Endothelial cell (in vitro differentiated cells): ENCODE results near the gene FBXL19. TPM values are rescaled to one million over a fixed set of nuclear protein-coding genes. Genes with fewer than 3 reads are reported as not detected.
A peak's percentile ranks its signal among the peaks of the same experiment; 100 is the strongest.

Source experiments
- DNase-seq: peaks from one replicate; pipeline ENCODE4 v3.0.0; 2021; ENCODE audit warnings: low spot score
- H3K27ac Mint-ChIP-seq: one replicate; pipeline ENCODE4 v1.8.0; 2021; ENCODE audit warnings: mixed read lengths, inconsistent platforms; ENCODE audit not compliant: unreplicated experiment
- H3K27me3 Mint-ChIP-seq: one replicate; pipeline ENCODE4 v1.8.0; 2021; ENCODE audit warnings: mild to moderate bottlenecking, moderate library complexity, mixed read lengths, inconsistent platforms; ENCODE audit not compliant: unreplicated experiment
- H3K36me3 Mint-ChIP-seq: one replicate; pipeline ENCODE4 v1.8.0; 2021; ENCODE audit warnings: mild to moderate bottlenecking, low read depth, mixed read lengths, inconsistent platforms; ENCODE audit not compliant: unreplicated experiment
- H3K4me1 Mint-ChIP-seq: one replicate; pipeline ENCODE4 v1.8.0; 2021; ENCODE audit warnings: mild to moderate bottlenecking, mixed read lengths, inconsistent platforms; ENCODE audit not compliant: unreplicated experiment
- H3K4me3 Mint-ChIP-seq: one replicate; pipeline ENCODE4 v1.8.0; 2021; ENCODE audit warnings: mild to moderate bottlenecking, mixed read lengths, inconsistent platforms; ENCODE audit not compliant: unreplicated experiment
- H3K9me3 Mint-ChIP-seq: one replicate; pipeline ENCODE4 v1.8.0; 2021; ENCODE audit warnings: mixed read lengths, inconsistent platforms; ENCODE audit not compliant: unreplicated experiment
- CTCF ChIP-seq: fragments of 200-600 bp; sonication (generic); IDR thresholded peaks from one replicate; pipeline ENCODE4 v1.5.0; 2021; ENCODE audit warnings: antibody characterized with exemption; ENCODE audit not compliant: unreplicated experiment
- total RNA-seq: library from RNA; stranded (reverse); fragmentation: NEBNext Ultra II Directional; extraction: Animal tissue kit (Norgen Biotek cat#: 25700); gene quantifications from one replicate; pipeline ENCODE4 v1.2.1, GENCODE V29; 2021; ENCODE audit not compliant: unreplicated experiment

Gene FBXL19
- total RNA-seq, 1 donor from 2014 or later: 117 TPM

GRCh38 chr16:30925632-30925987 is 2.2 kb downstream of the FBXL19 start:
- DNase-seq: no peak
- peaks cover 29% of the 10 kb centered on the region for H3K4me1 Mint-ChIP-seq
- H3K27ac Mint-ChIP-seq: peak overlapping the region; percentile 97
- H3K4me3 Mint-ChIP-seq: peak overlapping the region; percentile 94
- TF ChIP-seq CTCF: no peak
- H3K27me3 Mint-ChIP-seq: peaks cover 18% of the 10 kb centered on the region
- peaks cover 22% of the 10 kb centered on the region for H3K36me3 Mint-ChIP-seq
- no peaks in the 10 kb centered on the region for H3K9me3 Mint-ChIP-seq

GRCh38 chr16:30925995-30926811 is 2.8 kb downstream of the FBXL19 start:
- H3K27me3 Mint-ChIP-seq: peaks cover 22% of the 10 kb centered on the region
- peak overlapping the region; percentile 94 for H3K4me3 Mint-ChIP-seq
- peaks cover 28% of the 10 kb centered on the region for H3K36me3 Mint-ChIP-seq
- H3K9me3 Mint-ChIP-seq: no peaks in the 10 kb centered on the region
- H3K4me1 Mint-ChIP-seq: peaks cover 24% of the 10 kb centered on the region
- no peak for TF ChIP-seq CTCF
- no peak for DNase-seq
- H3K27ac Mint-ChIP-seq: peak overlapping the region; percentile 97

GRCh38 chr16:30926937-30927788 is 3.8 kb downstream of the FBXL19 start:
- Mint-ChIP-seq H3K9me3 (no peaks in the 10 kb centered on the region), H3K27me3 (peaks cover 16% of the 10 kb centered on the region), H3K27ac (peak overlapping the region; percentile 97), H3K4me1 (peaks cover 24% of the 10 kb centered on the region), H3K4me3 (peak overlapping the region; percentile 94), H3K36me3 (peaks cover 33% of the 10 kb centered on the region)
- no peak for TF ChIP-seq CTCF
- DNase-seq: no peak

- no peak for DNase-seq
- no peak overlapping the region for H3K4me3 Mint-ChIP-seq
Observed at GRCh38 chr16:30927789-30928378, 4.5 kb downstream of the FBXL19 start.

More at GRCh38 chr16:30927789-30928378, 4.5 kb downstream of the FBXL19 start:
- Mint-ChIP-seq H3K27me3 (peaks cover 15% of the 10 kb centered on the region), H3K9me3 (no peaks in the 10 kb centered on the region), H3K36me3 (peaks cover 39% of the 10 kb centered on the region), H3K27ac (no peak overlapping the region), H3K4me1 (peaks cover 26% of the 10 kb centered on the region)
- no peak for TF ChIP-seq CTCF
